ENCODE data around the gene ITPR1.

DNA sequence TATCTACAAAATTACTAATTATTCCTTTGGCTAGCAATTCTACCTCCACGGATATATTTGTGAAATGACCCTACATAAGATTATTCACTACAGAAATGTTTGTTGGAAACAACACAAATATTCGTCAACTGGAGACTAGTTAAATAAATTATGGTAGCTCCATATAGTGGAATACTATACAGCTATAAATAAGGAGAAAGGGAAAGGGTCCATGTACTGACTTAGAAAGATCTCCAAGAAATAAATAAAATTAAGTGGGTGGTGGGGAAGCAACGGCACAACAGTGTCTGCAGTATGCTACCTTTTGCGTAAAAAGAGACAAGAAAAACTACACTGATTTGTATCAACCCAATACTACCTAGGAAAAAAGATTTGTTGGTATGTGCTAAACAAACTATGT is 389.4 kb downstream of the ITPR1 start:
- TF ChIP-seq, protein P1, sequence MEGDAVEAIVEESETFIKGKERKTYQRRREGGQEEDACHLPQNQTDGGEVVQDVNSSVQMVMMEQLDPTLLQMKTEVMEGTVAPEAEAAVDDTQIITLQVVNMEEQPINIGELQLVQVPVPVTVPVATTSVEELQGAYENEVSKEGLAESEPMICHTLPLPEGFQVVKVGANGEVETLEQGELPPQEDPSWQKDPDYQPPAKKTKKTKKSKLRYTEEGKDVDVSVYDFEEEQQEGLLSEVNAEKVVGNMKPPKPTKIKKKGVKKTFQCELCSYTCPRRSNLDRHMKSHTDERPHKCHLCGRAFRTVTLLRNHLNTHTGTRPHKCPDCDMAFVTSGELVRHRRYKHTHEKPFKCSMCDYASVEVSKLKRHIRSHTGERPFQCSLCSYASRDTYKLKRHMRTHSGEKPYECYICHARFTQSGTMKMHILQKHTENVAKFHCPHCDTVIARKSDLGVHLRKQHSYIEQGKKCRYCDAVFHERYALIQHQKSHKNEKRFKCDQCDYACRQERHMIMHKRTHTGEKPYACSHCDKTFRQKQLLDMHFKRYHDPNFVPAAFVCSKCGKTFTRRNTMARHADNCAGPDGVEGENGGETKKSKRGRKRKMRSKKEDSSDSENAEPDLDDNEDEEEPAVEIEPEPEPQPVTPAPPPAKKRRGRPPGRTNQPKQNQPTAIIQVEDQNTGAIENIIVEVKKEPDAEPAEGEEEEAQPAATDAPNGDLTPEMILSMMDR (IDR thresholded peaks at IDR 0.05; ENCODE audit: insufficient read depth, low read length) = no peak
- TF ChIP-seq POLR2AphosphoS5 (IDR thresholded peaks at IDR 0.05; ENCODE audit: low read depth) = no peak
- TF ChIP-seq, protein P2, sequence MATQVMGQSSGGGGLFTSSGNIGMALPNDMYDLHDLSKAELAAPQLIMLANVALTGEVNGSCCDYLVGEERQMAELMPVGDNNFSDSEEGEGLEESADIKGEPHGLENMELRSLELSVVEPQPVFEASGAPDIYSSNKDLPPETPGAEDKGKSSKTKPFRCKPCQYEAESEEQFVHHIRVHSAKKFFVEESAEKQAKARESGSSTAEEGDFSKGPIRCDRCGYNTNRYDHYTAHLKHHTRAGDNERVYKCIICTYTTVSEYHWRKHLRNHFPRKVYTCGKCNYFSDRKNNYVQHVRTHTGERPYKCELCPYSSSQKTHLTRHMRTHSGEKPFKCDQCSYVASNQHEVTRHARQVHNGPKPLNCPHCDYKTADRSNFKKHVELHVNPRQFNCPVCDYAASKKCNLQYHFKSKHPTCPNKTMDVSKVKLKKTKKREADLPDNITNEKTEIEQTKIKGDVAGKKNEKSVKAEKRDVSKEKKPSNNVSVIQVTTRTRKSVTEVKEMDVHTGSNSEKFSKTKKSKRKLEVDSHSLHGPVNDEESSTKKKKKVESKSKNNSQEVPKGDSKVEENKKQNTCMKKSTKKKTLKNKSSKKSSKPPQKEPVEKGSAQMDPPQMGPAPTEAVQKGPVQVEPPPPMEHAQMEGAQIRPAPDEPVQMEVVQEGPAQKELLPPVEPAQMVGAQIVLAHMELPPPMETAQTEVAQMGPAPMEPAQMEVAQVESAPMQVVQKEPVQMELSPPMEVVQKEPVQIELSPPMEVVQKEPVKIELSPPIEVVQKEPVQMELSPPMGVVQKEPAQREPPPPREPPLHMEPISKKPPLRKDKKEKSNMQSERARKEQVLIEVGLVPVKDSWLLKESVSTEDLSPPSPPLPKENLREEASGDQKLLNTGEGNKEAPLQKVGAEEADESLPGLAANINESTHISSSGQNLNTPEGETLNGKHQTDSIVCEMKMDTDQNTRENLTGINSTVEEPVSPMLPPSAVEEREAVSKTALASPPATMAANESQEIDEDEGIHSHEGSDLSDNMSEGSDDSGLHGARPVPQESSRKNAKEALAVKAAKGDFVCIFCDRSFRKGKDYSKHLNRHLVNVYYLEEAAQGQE (IDR thresholded peaks at IDR 0.05; ENCODE audit: insufficient replicate concordance, low read depth) = no peak

Measured in HL-60 (cell line).